NCI-H345 treated with DMSO at 0.1 percent for 48 hours (cell line): Measurements from ENCODE around the gene TSPOAP1.

Experiments
- DNase-seq: peaks from one replicate; lab custom pipeline; 2025; ENCODE audit not compliant: unreplicated experiment; lab: John Stamatoyannopoulos, UW

TSPOAP1 gene

GRCh38 chr17:58330538-58330996, 2.0 kb upstream of the TSPOAP1 start:
- no peak for DNase-seq

- DNase-seq, result no peak
These were observed 1.4 kb upstream of the TSPOAP1 start for GRCh38 chr17:58329810-58330537.

GRCh38 chr17:58329035-58329809, 627 bp upstream of the TSPOAP1 start:
- no peak for DNase-seq

- DNase-seq, result no peak
These were observed 1.0 kb downstream of the TSPOAP1 start for GRCh38 chr17:58327363-58328194.

GRCh38 chr17:58326609-58327362, 1.8 kb downstream of the TSPOAP1 start:
- DNase-seq, result no peak

GRCh38 chr17:58325976-58326468, 2.6 kb downstream of the TSPOAP1 start:
- no peak for DNase-seq

- no peak for DNase-seq
These were observed 3.3 kb downstream of the TSPOAP1 start for GRCh38 chr17:58325289-58325726.

GRCh38 chr17:58324409-58325288, 3.9 kb downstream of the TSPOAP1 start:
- DNase-seq, result no peak

- DNase-seq, result no peak
These were observed 4.6 kb downstream of the TSPOAP1 start for GRCh38 chr17:58324056-58324408.

- DNase-seq, result no peak
These were observed 5.1 kb downstream of the TSPOAP1 start for GRCh38 chr17:58323366-58324055.

GRCh38 chr17:58322581-58323185, 5.9 kb downstream of the TSPOAP1 start:
- no peak for DNase-seq

- DNase-seq, result no peak
These were observed 6.7 kb downstream of the TSPOAP1 start for GRCh38 chr17:58321571-58322525.

- DNase-seq, result no peak
These were observed 7.8 kb downstream of the TSPOAP1 start for GRCh38 chr17:58320570-58321323.

- DNase-seq, result no peak
These were observed 8.4 kb downstream of the TSPOAP1 start for GRCh38 chr17:58320163-58320558.

- no peak for DNase-seq
These were observed 9.1 kb downstream of the TSPOAP1 start for GRCh38 chr17:58319173-58320162.
